HCT116 (cell line): Measurements from ENCODE around the gene TERT. TPM values are rescaled to one million over a fixed set of nuclear protein-coding genes. Genes with fewer than 3 reads are reported as not detected.
A peak's percentile ranks its signal among the peaks of the same experiment; 100 is the strongest.

Experiments used
- ATAC-seq: fragments of 200-7000 bp; cut with Tn5 transposase; 2 replicates; pipeline ENCODE4 v1.9.1; 2020; ENCODE audit warnings: mild to moderate bottlenecking, moderate library complexity
- BruUV-seq: library from RNA; stranded (reverse); fragments of 400-500 nt; replicated peaks from 2 replicates; lab custom pipeline; 2021; lab: Mats Ljungman, UMichigan
- CTCF ChIA-PET: fragments of 300-600 bp; sonication (Branson Sonifier 250); formaldehyde crosslinking; loops from one replicate; lab custom pipeline; 2021; ENCODE audit warnings: antibody characterized with exemption; lab: Charles Lee
- POLR2A ChIA-PET: fragments of 300-600, 350-600 bp; sonication (Branson Sonifier 250); formaldehyde crosslinking; loops from one replicate; lab custom pipeline; 2021; ENCODE audit warnings: antibody characterized with exemption; lab: Charles Lee
- RAD21 ChIA-PET, 2 experiments: fragments of 300-600 bp; sonication (Branson Sonifier 250); formaldehyde crosslinking; loops; one replicate each; lab custom pipeline; 2023; ENCODE audit warnings: low total read pairs in 2 of 2; ENCODE audit not compliant: uncharacterized antibody in 2 of 2, unreplicated experiment in 2 of 2, low non-redundant PET in 1 of 2; lab: Charles Lee
- DNase-seq: peaks from one replicate; pipeline ENCODE4 v3.0.0-alpha.2; 2010; ENCODE audit warnings: low read depth, low spot score
- H2AFZ ChIP-seq: fragments of 200-600 bp; shearing (Covaris generic), sonication (generic); 2 replicates; pipeline ENCODE4 v1.6.1; 2017; ENCODE audit warnings: low read depth, mixed run types, mixed read lengths, antibody characterized with exemption, low read length; ENCODE audit not compliant: poor library complexity, severe bottlenecking
- H3K27ac ChIP-seq: 2 replicates; pipeline ENCODE4 v1.5.1; 2012; ENCODE audit warnings: low read depth, low read length
- H3K27me3 ChIP-seq: fragments of 200-600 bp; sonication (generic); 2 replicates; pipeline ENCODE4 v1.6.1; 2016; ENCODE audit warnings: mixed run types, low read length, mixed read lengths; ENCODE audit not compliant: insufficient read depth
- H3K36me3 ChIP-seq, 2 experiments: fragments of 200-500 bp in 1 of 2; fragments of 200-600 bp in 1 of 2; sonication (Bioruptor generic) in 1 of 2; sonication (generic) in 1 of 2; 2 replicates each; pipeline versions ENCODE4 v1.5.1 to v1.6.1; 2014 to 2016; ENCODE audit warnings: low read length in 2 of 2, inconsistent platforms in 1 of 2, mixed read lengths in 1 of 2, mixed run types in 1 of 2; ENCODE audit not compliant: insufficient read depth in 2 of 2, control insufficient read depth in 1 of 2
- H3K4me1 ChIP-seq, 2 experiments: fragments of 200-600 bp in 1 of 2; sonication (generic) in 1 of 2; 2 replicates each; pipeline versions ENCODE4 v1.5.1 to v1.6.1; 2012 to 2017; ENCODE audit warnings: low read length in 2 of 2, inconsistent platforms in 1 of 2, mild to moderate bottlenecking in 1 of 2, mixed read lengths in 1 of 2, mixed run types in 1 of 2, moderate library complexity in 1 of 2; ENCODE audit not compliant: insufficient read depth in 2 of 2, control insufficient read depth in 1 of 2
- H3K4me2 ChIP-seq: fragments of 200-600 bp; sonication (generic); 2 replicates; pipeline ENCODE4 v1.6.1; 2017; ENCODE audit warnings: mixed run types, low read length, mixed read lengths
- H3K4me3 ChIP-seq, 2 experiments: fragments of 200-600 bp in 1 of 2; sonication (generic) in 1 of 2; replicated peaks in 1 of 2; 2 replicates each; pipeline ENCODE4 v1.5.1; 2011 to 2016; ENCODE audit warnings: low read length in 2 of 2, control low read depth in 1 of 2, low read depth in 1 of 2, mild to moderate bottlenecking in 1 of 2, mixed read lengths in 1 of 2, mixed run types in 1 of 2
- H3K79me2 ChIP-seq: fragments of 200-600 bp; sonication (generic); 2 replicates; pipeline ENCODE4 v1.6.1; 2017; ENCODE audit warnings: mild to moderate bottlenecking, mixed run types, low read length, moderate library complexity, mixed read lengths; ENCODE audit not compliant: insufficient read depth
- H3K9ac ChIP-seq: fragments of 200-600 bp; sonication (generic); 2 replicates; pipeline ENCODE4 v1.6.1; 2016; ENCODE audit warnings: low read length, mixed read lengths
- H3K9me2 ChIP-seq: fragments of 200-600 bp; sonication (generic), shearing (Covaris generic); 2 replicates; pipeline ENCODE4 v1.6.1; 2017; ENCODE audit warnings: mixed run types, mild to moderate bottlenecking, moderate library complexity; ENCODE audit not compliant: insufficient read depth
- H3K9me3 ChIP-seq, 2 experiments: fragments of 200-500 bp in 1 of 2; fragments of 200-600 bp in 1 of 2; sonication (Bioruptor generic) in 1 of 2; sonication (generic) in 1 of 2; 2 replicates each; pipeline ENCODE4 v1.6.1; 2014 to 2017; ENCODE audit warnings: low read length in 2 of 2, mixed read lengths in 2 of 2, inconsistent platforms in 1 of 2, low read depth in 1 of 2, mild to moderate bottlenecking in 1 of 2, mixed run types in 1 of 2, moderate library complexity in 1 of 2; ENCODE audit not compliant: control insufficient read depth in 1 of 2, insufficient read depth in 1 of 2
- H4K20me1 ChIP-seq: fragments of 200-600 bp; sonication (generic), shearing (Covaris generic); 2 replicates; pipeline ENCODE4 v1.6.1; 2017; ENCODE audit warnings: mixed run types, mild to moderate bottlenecking, moderate library complexity; ENCODE audit not compliant: insufficient read depth
- CEBPB ChIP-seq: IDR thresholded peaks from 2 replicates; pipeline ENCODE4 v1.6.1; 2012; ENCODE audit warnings: low read depth
- EGR1 ChIP-seq: IDR thresholded peaks from 2 replicates; pipeline ENCODE4 v1.6.1; 2012; ENCODE audit warnings: low read depth
- ELF1 ChIP-seq: IDR thresholded peaks from 2 replicates; pipeline ENCODE4 v1.6.1; 2012; ENCODE audit warnings: low read depth, borderline replicate concordance
- EZH2phosphoT487 ChIP-seq: fragments of 200-600 bp; IDR thresholded peaks from 2 replicates; pipeline ENCODE4 v1.6.1; 2018; ENCODE audit warnings: antibody characterized with exemption, borderline replicate concordance
- FOSL1 ChIP-seq: IDR thresholded peaks from 2 replicates; pipeline ENCODE4 v1.6.1; 2012; ENCODE audit warnings: low read depth
- POLR2A ChIP-seq: IDR thresholded peaks from 2 replicates; pipeline ENCODE4 v1.7.0; 2011; ENCODE audit warnings: borderline replicate concordance; ENCODE audit not compliant: insufficient read depth, insufficient read length; ENCODE audit errors: extremely low read depth
- POLR2AphosphoS5 ChIP-seq: IDR thresholded peaks from 2 replicates; pipeline ENCODE4 v1.6.1; 2011; ENCODE audit warnings: mild to moderate bottlenecking, low read depth, low read length, moderate library complexity
- SP1 ChIP-seq: IDR thresholded peaks from 2 replicates; pipeline ENCODE4 v1.6.1; 2012; ENCODE audit warnings: low read depth
- SRF ChIP-seq: IDR thresholded peaks from 2 replicates; pipeline ENCODE4 v1.6.1; 2012; ENCODE audit warnings: low read depth
- TCF7L2 ChIP-seq: IDR thresholded peaks from 2 replicates; pipeline ENCODE4 v1.7.0; 2011; ENCODE audit warnings: borderline replicate concordance, inconsistent platforms; ENCODE audit not compliant: insufficient read depth, insufficient read length; ENCODE audit errors: extremely low read depth
- ZFX ChIP-seq: fragments of 450-650 bp; IDR thresholded peaks from 2 replicates; pipeline ENCODE4 v1.6.1; 2017
- ZNF274 ChIP-seq: fragments of 200-500 bp; sonication (Bioruptor generic); IDR thresholded peaks from 2 replicates; pipeline ENCODE4 v1.6.1; 2014; ENCODE audit warnings: mild to moderate bottlenecking, low read depth, low read length, inconsistent platforms
- intact Hi-C: fragments of 100-400 bp; cut with micrococcal nuclease; formaldehyde crosslinking; loops from 2 replicates; pipeline ENCODE4 v1.10.0; 2022
- total RNA-seq: library from RNA; stranded (reverse); gene quantifications from one replicate; pipeline ENCODE4 v1.2.1, GENCODE V29; 2021; ENCODE audit not compliant: unreplicated experiment
- TF ChIP-seq, protein P1 (sequence below): IDR thresholded peaks from 2 replicates; pipeline ENCODE4 v1.6.1; 2012
- TF ChIP-seq, protein P2 (sequence below): IDR thresholded peaks from 2 replicates; pipeline ENCODE4 v1.6.1; 2012; ENCODE audit warnings: low read depth
- TF ChIP-seq, protein P3 (sequence below): IDR thresholded peaks from 2 replicates; pipeline ENCODE4 v1.6.1; 2011; ENCODE audit warnings: mild to moderate bottlenecking, low read length, moderate library complexity; ENCODE audit not compliant: insufficient replicate concordance; ENCODE audit errors: extremely low read depth

The TERT gene
- total RNA-seq, 1 experiment from 2014 or later, result 6.9 TPM

DNA sequence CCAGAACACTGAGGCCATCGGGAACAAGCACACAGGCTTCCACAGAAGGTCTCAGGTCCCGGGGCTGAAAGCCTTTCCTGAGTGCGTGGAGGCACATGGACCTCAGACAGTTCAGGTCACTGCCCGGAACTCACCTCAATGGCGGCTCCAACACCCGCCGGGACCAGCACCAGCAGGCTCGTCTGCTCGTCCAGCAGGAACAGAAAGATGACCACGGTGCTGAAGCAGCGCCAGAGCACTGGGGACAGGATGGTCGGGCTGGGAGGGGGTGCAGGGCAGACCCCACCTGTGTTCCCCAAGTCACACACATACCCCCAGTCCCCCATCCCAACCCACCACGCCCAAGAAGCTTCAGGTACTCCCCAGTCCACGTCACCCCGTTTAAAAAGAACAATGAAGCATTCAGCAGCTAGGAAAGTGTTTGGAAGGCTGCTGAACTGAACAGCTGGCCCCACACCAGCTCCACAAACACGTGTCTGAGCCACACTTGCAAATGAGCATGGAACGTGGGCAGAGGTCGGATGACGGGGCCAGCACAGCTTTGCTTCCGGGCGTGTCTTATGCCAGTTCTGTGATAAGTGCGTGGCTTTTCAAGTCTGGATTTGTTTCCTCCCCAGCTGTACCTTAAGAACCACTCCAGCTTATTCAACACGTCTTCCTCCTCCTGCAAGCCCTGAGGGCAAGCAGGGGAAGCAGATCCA lies 35.4 kb upstream of the TERT start:
- intact Hi-C loops, result no loop called here
- ChIA-PET POLR2A (no interaction called here), CTCF (no interaction called here), RAD21 (no interaction called here)
- Histone ChIP-seq H3K9me3 (no peaks in the 10 kb centered on the region), H4K20me1 (peaks cover 5% of the 10 kb centered on the region; the same call in 1 of the 2 replicates), H3K4me3 (no peak overlapping the region), H3K9ac (no peak overlapping the region), H2AFZ (no peak overlapping the region), H3K27me3 (no peaks in the 10 kb centered on the region), H3K36me3 (peaks cover 12 to 36% of the 10 kb centered on the region in 2 experiments; a peak in 3 of 4 replicates), H3K4me2 (no peak overlapping the region), H3K79me2 (peaks cover 22% of the 10 kb centered on the region; the same call in 1 of the 2 replicates), H3K27ac (no peak overlapping the region), H3K4me1 (peaks cover 20 to 35% of the 10 kb centered on the region in 2 experiments), H3K9me2 (no peaks in the 10 kb centered on the region)
- TF ChIP-seq POLR2AphosphoS5, result no peak
- TF ChIP-seq CEBPB, result no peak
- BruUV-seq, result no TSS peak
- ATAC-seq (no peak), DNase-seq (no peak)

- Histone ChIP-seq H3K27me3 (no peaks in the 10 kb centered on the region), H4K20me1 (peaks cover 5% of the 10 kb centered on the region; the same call in 1 of the 2 replicates), H3K4me1 (peaks cover 20 to 35% of the 10 kb centered on the region in 2 experiments), H3K79me2 (peaks cover 23% of the 10 kb centered on the region; the same call in 1 of the 2 replicates), H3K9ac (no peak overlapping the region), H3K9me3 (no peaks in the 10 kb centered on the region), H3K27ac (peak overlapping the region; percentile 47; the same call in 1 of the 2 replicates), H3K9me2 (no peaks in the 10 kb centered on the region), H3K36me3 (peaks cover 14 to 43% of the 10 kb centered on the region in 2 experiments; a peak in 3 of 4 replicates), H3K4me2 (peak overlapping the region; percentile 53), H2AFZ (no peak overlapping the region), H3K4me3 (no peak overlapping the region)
- ATAC-seq (no peak), DNase-seq (no peak)
- ChIA-PET POLR2A (no interaction called here), CTCF (no interaction called here), RAD21 (no interaction called here)
- no TSS peak for BruUV-seq
- intact Hi-C loops, result no loop called here
- no peak for TF ChIP-seq ELF1
- TF ChIP-seq, protein P1, sequence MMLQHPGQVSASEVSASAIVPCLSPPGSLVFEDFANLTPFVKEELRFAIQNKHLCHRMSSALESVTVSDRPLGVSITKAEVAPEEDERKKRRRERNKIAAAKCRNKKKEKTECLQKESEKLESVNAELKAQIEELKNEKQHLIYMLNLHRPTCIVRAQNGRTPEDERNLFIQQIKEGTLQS, result no peak
- no peak for TF ChIP-seq FOSL1
- no peak for TF ChIP-seq SRF
- TF ChIP-seq, protein P2, sequence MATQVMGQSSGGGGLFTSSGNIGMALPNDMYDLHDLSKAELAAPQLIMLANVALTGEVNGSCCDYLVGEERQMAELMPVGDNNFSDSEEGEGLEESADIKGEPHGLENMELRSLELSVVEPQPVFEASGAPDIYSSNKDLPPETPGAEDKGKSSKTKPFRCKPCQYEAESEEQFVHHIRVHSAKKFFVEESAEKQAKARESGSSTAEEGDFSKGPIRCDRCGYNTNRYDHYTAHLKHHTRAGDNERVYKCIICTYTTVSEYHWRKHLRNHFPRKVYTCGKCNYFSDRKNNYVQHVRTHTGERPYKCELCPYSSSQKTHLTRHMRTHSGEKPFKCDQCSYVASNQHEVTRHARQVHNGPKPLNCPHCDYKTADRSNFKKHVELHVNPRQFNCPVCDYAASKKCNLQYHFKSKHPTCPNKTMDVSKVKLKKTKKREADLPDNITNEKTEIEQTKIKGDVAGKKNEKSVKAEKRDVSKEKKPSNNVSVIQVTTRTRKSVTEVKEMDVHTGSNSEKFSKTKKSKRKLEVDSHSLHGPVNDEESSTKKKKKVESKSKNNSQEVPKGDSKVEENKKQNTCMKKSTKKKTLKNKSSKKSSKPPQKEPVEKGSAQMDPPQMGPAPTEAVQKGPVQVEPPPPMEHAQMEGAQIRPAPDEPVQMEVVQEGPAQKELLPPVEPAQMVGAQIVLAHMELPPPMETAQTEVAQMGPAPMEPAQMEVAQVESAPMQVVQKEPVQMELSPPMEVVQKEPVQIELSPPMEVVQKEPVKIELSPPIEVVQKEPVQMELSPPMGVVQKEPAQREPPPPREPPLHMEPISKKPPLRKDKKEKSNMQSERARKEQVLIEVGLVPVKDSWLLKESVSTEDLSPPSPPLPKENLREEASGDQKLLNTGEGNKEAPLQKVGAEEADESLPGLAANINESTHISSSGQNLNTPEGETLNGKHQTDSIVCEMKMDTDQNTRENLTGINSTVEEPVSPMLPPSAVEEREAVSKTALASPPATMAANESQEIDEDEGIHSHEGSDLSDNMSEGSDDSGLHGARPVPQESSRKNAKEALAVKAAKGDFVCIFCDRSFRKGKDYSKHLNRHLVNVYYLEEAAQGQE, result no peak
- no peak for TF ChIP-seq POLR2A
- no peak for TF ChIP-seq EZH2phosphoT487
- TF ChIP-seq ZFX, result no peak
- no peak for TF ChIP-seq ZNF274
- no peak for TF ChIP-seq TCF7L2
- TF ChIP-seq SP1, result no peak
- TF ChIP-seq, protein P3, sequence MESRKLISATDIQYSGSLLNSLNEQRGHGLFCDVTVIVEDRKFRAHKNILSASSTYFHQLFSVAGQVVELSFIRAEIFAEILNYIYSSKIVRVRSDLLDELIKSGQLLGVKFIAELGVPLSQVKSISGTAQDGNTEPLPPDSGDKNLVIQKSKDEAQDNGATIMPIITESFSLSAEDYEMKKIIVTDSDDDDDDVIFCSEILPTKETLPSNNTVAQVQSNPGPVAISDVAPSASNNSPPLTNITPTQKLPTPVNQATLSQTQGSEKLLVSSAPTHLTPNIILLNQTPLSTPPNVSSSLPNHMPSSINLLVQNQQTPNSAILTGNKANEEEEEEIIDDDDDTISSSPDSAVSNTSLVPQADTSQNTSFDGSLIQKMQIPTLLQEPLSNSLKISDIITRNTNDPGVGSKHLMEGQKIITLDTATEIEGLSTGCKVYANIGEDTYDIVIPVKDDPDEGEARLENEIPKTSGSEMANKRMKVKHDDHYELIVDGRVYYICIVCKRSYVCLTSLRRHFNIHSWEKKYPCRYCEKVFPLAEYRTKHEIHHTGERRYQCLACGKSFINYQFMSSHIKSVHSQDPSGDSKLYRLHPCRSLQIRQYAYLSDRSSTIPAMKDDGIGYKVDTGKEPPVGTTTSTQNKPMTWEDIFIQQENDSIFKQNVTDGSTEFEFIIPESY, result no peak
- no peak for TF ChIP-seq EGR1
Observed at GRCh38 chr5:1329111-1329579, 34.3 kb upstream of the TERT start.
